IMR-90 (cell line): ENCODE results near the gene OSMR. TPM values are rescaled to one million over a fixed set of nuclear protein-coding genes. Genes with fewer than 3 reads are reported as not detected.

Experiments
- ATAC-seq: fragments of 200-7000 bp; cut with Tn5 transposase; 2 replicates; pipeline ENCODE4 v1.9.1; 2020; ENCODE audit warnings: low read depth, mild to moderate bottlenecking, moderate library complexity
- BruUV-seq: library from RNA; stranded (reverse); fragments of 400-500 nt; replicated peaks from 2 replicates; lab custom pipeline; 2021; lab: Mats Ljungman, UMichigan
- CTCF ChIA-PET: fragments of 300-600 bp; formaldehyde crosslinking; extraction: SDS; loops from one replicate; lab custom pipeline; 2021; ENCODE audit warnings: antibody characterized with exemption; lab: Yijun Ruan, JAX
- POLR2A ChIA-PET: fragments of 300-600 bp; sonication (Branson Sonifier 250); formaldehyde crosslinking; loops from one replicate; lab custom pipeline; 2022; ENCODE audit warnings: antibody characterized with exemption; ENCODE audit not compliant: unreplicated experiment; lab: Charles Lee
- DNase-seq: peaks from one replicate; pipeline ENCODE4 v3.0.0; 2013
- H2AFZ ChIP-seq: replicated peaks from 2 replicates; pipeline ENCODE3; 2013; ENCODE audit warnings: low read length, mild to moderate bottlenecking; ENCODE audit not compliant: poor library complexity
- H2AK5ac ChIP-seq: 2 replicates; pipeline ENCODE4 v1.6.1; 2013; ENCODE audit warnings: low read depth, low read length, inconsistent platforms
- H2AK9ac ChIP-seq: replicated peaks from 2 replicates; pipeline ENCODE3; 2013; ENCODE audit warnings: mild to moderate bottlenecking, low read depth, low read length, moderate library complexity; ENCODE audit not compliant: poor library complexity
- H2BK120ac ChIP-seq: 2 replicates; pipeline ENCODE4 v1.6.1; 2013; ENCODE audit warnings: low read depth, low read length, inconsistent platforms
- H2BK15ac ChIP-seq: 3 replicates; pipeline ENCODE4 v1.6.1; 2013; ENCODE audit warnings: low read depth, low read length, inconsistent platforms
- H2BK20ac ChIP-seq: 2 replicates; pipeline ENCODE4 v1.6.1; 2013; ENCODE audit warnings: low read depth, mild to moderate bottlenecking, inconsistent platforms, low read length, moderate library complexity
- H2BK5ac ChIP-seq: 2 replicates; pipeline ENCODE4 v1.6.1; 2013; ENCODE audit warnings: mild to moderate bottlenecking, low read depth, low read length, inconsistent platforms; ENCODE audit not compliant: poor library complexity, severe bottlenecking
- H3K14ac ChIP-seq: replicated peaks from 2 replicates; pipeline ENCODE4 v1.6.1; 2013; ENCODE audit warnings: low read depth, low read length, inconsistent platforms
- H3K18ac ChIP-seq: 2 replicates; pipeline ENCODE4 v1.6.1; 2013; ENCODE audit warnings: low read depth, low read length, control low read depth
- H3K23ac ChIP-seq: 2 replicates; pipeline ENCODE4 v1.6.1; 2013; ENCODE audit warnings: low read depth, low read length, inconsistent platforms
- H3K27ac ChIP-seq: 2 replicates; pipeline ENCODE4 v1.5.1; 2013; ENCODE audit warnings: mild to moderate bottlenecking, control low read depth, low read length; ENCODE audit not compliant: insufficient read depth
- H3K27me3 ChIP-seq: 2 replicates; pipeline ENCODE4 v1.6.1; 2013; ENCODE audit warnings: low read length; ENCODE audit not compliant: control insufficient read depth, insufficient read depth
- H3K36me3 ChIP-seq: 2 replicates; pipeline ENCODE4 v1.6.1; 2013; ENCODE audit warnings: low read length, mixed read lengths; ENCODE audit not compliant: control insufficient read depth, insufficient read depth
- H3K4ac ChIP-seq: 2 replicates; pipeline ENCODE4 v1.6.1; 2013; ENCODE audit warnings: low read depth, low read length, inconsistent platforms
- H3K4me1 ChIP-seq: 2 replicates; pipeline ENCODE4 v1.6.1; 2013; ENCODE audit warnings: low read length, mixed read lengths; ENCODE audit not compliant: control insufficient read depth, insufficient read depth
- H3K4me2 ChIP-seq: 2 replicates; pipeline ENCODE4 v1.6.1; 2013; ENCODE audit warnings: low read depth, mild to moderate bottlenecking, control low read depth, low read length, moderate library complexity
- H3K4me3 ChIP-seq: 2 replicates; pipeline ENCODE4 v1.5.1; 2013; ENCODE audit warnings: low read depth, mild to moderate bottlenecking, control low read depth, low read length, moderate library complexity; ENCODE audit not compliant: insufficient read depth
- H3K56ac ChIP-seq: 2 replicates; pipeline ENCODE4 v1.6.1; 2013; ENCODE audit warnings: low read length, inconsistent platforms; ENCODE audit not compliant: insufficient read depth; ENCODE audit errors: extremely low read depth
- H3K79me1 ChIP-seq, 2 experiments: 2 replicates each; pipeline ENCODE4 v1.6.1; 2013; ENCODE audit warnings: low read length in 2 of 2, inconsistent platforms in 1 of 2, low read depth in 1 of 2
- H3K9ac ChIP-seq: 2 replicates; pipeline ENCODE4 v1.6.1; 2013; ENCODE audit warnings: low read depth, low read length, control low read depth
- H3K9me1 ChIP-seq: 2 replicates; pipeline ENCODE4 v1.6.1; 2013; ENCODE audit warnings: low read length, inconsistent platforms; ENCODE audit not compliant: insufficient read depth
- H3K9me3 ChIP-seq: 2 replicates; pipeline ENCODE4 v1.6.1; 2013; ENCODE audit warnings: low read length; ENCODE audit not compliant: control insufficient read depth, insufficient read depth
- H4K20me1 ChIP-seq: 2 replicates; pipeline ENCODE4 v1.6.1; 2013; ENCODE audit warnings: low read length, inconsistent platforms; ENCODE audit not compliant: insufficient read depth
- H4K5ac ChIP-seq: 2 replicates; pipeline ENCODE4 v1.6.1; 2013; ENCODE audit warnings: mild to moderate bottlenecking, low read depth, low read length, control low read depth
- H4K8ac ChIP-seq, 2 experiments: 2 replicates each; pipeline ENCODE4 v1.6.1; 2013; ENCODE audit warnings: low read depth in 2 of 2, low read length in 2 of 2, control low read depth in 1 of 2, inconsistent platforms in 1 of 2
- H4K91ac ChIP-seq: 2 replicates; pipeline ENCODE4 v1.6.1; 2013; ENCODE audit warnings: low read depth, low read length, inconsistent platforms; ENCODE audit not compliant: insufficient read depth
- BHLHE40 ChIP-seq: fragments of 150-350 bp; IDR thresholded peaks from 2 replicates; pipeline ENCODE4 v1.6.1; 2016; ENCODE audit warnings: mild to moderate bottlenecking, low read depth, low read length
- FOS ChIP-seq: fragments of 150-350 bp; IDR thresholded peaks from 2 replicates; pipeline ENCODE4 v1.6.1; 2016; ENCODE audit warnings: low read depth, low read length
- MAFK ChIP-seq: IDR thresholded peaks from 2 replicates; pipeline ENCODE4 v1.6.1; 2012; ENCODE audit warnings: low read depth, low read length, improper control_type of control experiment
- MAZ ChIP-seq: IDR thresholded peaks from 2 replicates; pipeline ENCODE4 v1.6.1; 2012; ENCODE audit warnings: low read depth, mild to moderate bottlenecking, low read length, improper control_type of control experiment, moderate library complexity, borderline replicate concordance
- MXI1 ChIP-seq: IDR thresholded peaks from 2 replicates; pipeline ENCODE4 v1.6.1; 2012; ENCODE audit warnings: low read depth, mild to moderate bottlenecking, low read length, moderate library complexity, borderline replicate concordance
- NFE2L2 ChIP-seq: fragments of 150-350 bp; IDR thresholded peaks from 2 replicates; pipeline ENCODE4 v1.6.1; 2016; ENCODE audit warnings: low read depth, mild to moderate bottlenecking, low read length
- POLR2A ChIP-seq: IDR thresholded peaks from 2 replicates; pipeline ENCODE4 v1.6.1; 2012; ENCODE audit warnings: mild to moderate bottlenecking, low read depth, low read length
- RAD21 ChIP-seq: IDR thresholded peaks from 2 replicates; pipeline ENCODE4 v1.6.1; 2012; ENCODE audit warnings: low read length, improper control_type of control experiment
- RCOR1 ChIP-seq: IDR thresholded peaks from 2 replicates; pipeline ENCODE4 v1.6.1; 2012; ENCODE audit warnings: mild to moderate bottlenecking, low read length, improper control_type of control experiment; ENCODE audit not compliant: insufficient replicate concordance
- RFX5 ChIP-seq: IDR thresholded peaks from 2 replicates; pipeline ENCODE4 v1.8.0; 2012; ENCODE audit warnings: low read depth, mild to moderate bottlenecking, low read length, moderate library complexity
- WGBS, 2 experiments: methylation state at CpG; one replicate each; pipeline versions ENCODE4 v1.1.5 to v1.1.7; 2013; ENCODE audit warnings: missing lambda C conversion rate in 2 of 2; ENCODE audit not compliant: insufficient read length in 1 of 2; ENCODE audit errors: extremely low coverage in 2 of 2; 5-methylcytosine and 5-hydroxymethylcytosine counted together
- dilution Hi-C: fragments of 300-500 bp; cut with HindIII; formaldehyde crosslinking; loops from one replicate; pipeline ENCODE4 v1.14.3; 2018; ENCODE audit warnings: low sequenced_read_pairs; ENCODE audit not compliant: unreplicated experiment
- in situ Hi-C: fragments of 300-500 bp; cut with MboI; formaldehyde crosslinking; loops from 3 replicates; pipeline ENCODE4 v1.14.3; 2019; ENCODE audit warnings: low sequenced_read_pairs, inconsistent platforms, mixed read lengths
- intact Hi-C: fragments of 100-400 bp; cut with micrococcal nuclease; formaldehyde crosslinking; loops from 2 replicates; pipeline ENCODE4 v1.10.0; 2022
- polyA plus RNA-seq, 3 experiments: library from polyadenylated mRNA; depleted of rRNA; stranded (reverse); fragments of >200 nt; gene quantifications; 2 replicates each; pipeline ENCODE4 v1.2.3, GENCODE V29; 2012; ENCODE audit warnings: low replicate concordance in 1 of 3
- total RNA-seq: library from RNA; depleted of rRNA; stranded (reverse); fragments of >200 nt; gene quantifications from 2 replicates; pipeline ENCODE4 v1.2.3, GENCODE V29; 2012
- TF ChIP-seq, protein P1 (sequence below): fragments of 150-350 bp; IDR thresholded peaks from 2 replicates; pipeline ENCODE4 v1.6.1; 2017; ENCODE audit warnings: mild to moderate bottlenecking, antibody characterized with exemption, low read length, low read depth
- TF ChIP-seq, protein P2 (sequence below): conservative IDR thresholded peaks from 2 replicates; pipeline ENCODE4 v1.5.1; 2012; ENCODE audit warnings: mild to moderate bottlenecking, low read depth, low read length, improper control_type of control experiment
- TF ChIP-seq, protein P3 (sequence below): fragments of 150-350 bp; IDR thresholded peaks from 2 replicates; pipeline ENCODE4 v1.6.1; 2016; ENCODE audit warnings: low read depth, mild to moderate bottlenecking, low read length, moderate library complexity, borderline replicate concordance

The OSMR gene
- total and polyA plus RNA-seq, 2 of the 4 experiments (the other 2 are of a cell fraction): 41.6 to 48.7 TPM

DNA sequence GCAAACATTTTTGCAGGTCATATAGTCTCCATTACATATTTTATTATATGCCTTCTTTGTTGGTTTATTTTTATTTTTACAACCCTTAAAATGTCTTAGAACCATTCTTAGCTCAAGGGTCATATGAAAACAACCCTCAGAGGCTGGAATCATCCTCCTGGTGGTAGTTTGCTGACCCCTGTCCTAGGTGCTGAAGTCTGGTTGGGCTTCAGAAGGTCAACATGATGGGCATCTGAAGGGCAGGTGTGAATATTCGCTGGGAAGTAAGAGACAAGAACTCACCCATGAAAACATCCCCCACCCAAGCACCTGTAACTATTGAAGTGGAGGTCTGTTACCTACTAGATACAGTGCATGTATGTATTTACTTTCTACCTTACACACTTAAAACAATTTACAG is 75.4 kb downstream of the OSMR start:
- POLR2A ChIA-PET: no interaction called here
- H4K91ac ChIP-seq: no peak overlapping the region
- peaks cover 0 to 23% of the 10 kb centered on the region in 2 experiments; a peak in 2 of 4 replicates for H3K79me1 ChIP-seq
- no peak overlapping the region for H3K23ac ChIP-seq
- no peak overlapping the region for H2BK15ac ChIP-seq
- peaks cover 5% of the 10 kb centered on the region for H3K9me1 ChIP-seq
- no peak overlapping the region for H3K18ac ChIP-seq
- WGBS, 2 experiments: no CpG with 5 or more reads among the region's 1 CpG
- H2BK5ac ChIP-seq: no peak overlapping the region
- peaks cover 19% of the 10 kb centered on the region for H4K20me1 ChIP-seq
- no peak overlapping the region for H3K27ac ChIP-seq
- no peak overlapping the region for H2AFZ ChIP-seq
- no peaks in the 10 kb centered on the region for H3K27me3 ChIP-seq
- H3K9me3 ChIP-seq: no peaks in the 10 kb centered on the region
- H3K4me1 ChIP-seq: peaks cover 12% of the 10 kb centered on the region
- H3K14ac ChIP-seq: no peak overlapping the region
- TF ChIP-seq MAFK: no peak
- no peak for TF ChIP-seq MXI1
- TF ChIP-seq RFX5: no peak
- TF ChIP-seq FOS: no peak
- TF ChIP-seq NFE2L2: no peak
- TF ChIP-seq BHLHE40: no peak
- no peak for TF ChIP-seq RCOR1
- TF ChIP-seq, protein P1, sequence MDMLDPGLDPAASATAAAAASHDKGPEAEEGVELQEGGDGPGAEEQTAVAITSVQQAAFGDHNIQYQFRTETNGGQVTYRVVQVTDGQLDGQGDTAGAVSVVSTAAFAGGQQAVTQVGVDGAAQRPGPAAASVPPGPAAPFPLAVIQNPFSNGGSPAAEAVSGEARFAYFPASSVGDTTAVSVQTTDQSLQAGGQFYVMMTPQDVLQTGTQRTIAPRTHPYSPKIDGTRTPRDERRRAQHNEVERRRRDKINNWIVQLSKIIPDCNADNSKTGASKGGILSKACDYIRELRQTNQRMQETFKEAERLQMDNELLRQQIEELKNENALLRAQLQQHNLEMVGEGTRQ: no peak
- TF ChIP-seq POLR2A: no peak
- TF ChIP-seq, protein P2, sequence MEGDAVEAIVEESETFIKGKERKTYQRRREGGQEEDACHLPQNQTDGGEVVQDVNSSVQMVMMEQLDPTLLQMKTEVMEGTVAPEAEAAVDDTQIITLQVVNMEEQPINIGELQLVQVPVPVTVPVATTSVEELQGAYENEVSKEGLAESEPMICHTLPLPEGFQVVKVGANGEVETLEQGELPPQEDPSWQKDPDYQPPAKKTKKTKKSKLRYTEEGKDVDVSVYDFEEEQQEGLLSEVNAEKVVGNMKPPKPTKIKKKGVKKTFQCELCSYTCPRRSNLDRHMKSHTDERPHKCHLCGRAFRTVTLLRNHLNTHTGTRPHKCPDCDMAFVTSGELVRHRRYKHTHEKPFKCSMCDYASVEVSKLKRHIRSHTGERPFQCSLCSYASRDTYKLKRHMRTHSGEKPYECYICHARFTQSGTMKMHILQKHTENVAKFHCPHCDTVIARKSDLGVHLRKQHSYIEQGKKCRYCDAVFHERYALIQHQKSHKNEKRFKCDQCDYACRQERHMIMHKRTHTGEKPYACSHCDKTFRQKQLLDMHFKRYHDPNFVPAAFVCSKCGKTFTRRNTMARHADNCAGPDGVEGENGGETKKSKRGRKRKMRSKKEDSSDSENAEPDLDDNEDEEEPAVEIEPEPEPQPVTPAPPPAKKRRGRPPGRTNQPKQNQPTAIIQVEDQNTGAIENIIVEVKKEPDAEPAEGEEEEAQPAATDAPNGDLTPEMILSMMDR: no peak
- no peak for TF ChIP-seq MAZ
- TF ChIP-seq, protein P3, sequence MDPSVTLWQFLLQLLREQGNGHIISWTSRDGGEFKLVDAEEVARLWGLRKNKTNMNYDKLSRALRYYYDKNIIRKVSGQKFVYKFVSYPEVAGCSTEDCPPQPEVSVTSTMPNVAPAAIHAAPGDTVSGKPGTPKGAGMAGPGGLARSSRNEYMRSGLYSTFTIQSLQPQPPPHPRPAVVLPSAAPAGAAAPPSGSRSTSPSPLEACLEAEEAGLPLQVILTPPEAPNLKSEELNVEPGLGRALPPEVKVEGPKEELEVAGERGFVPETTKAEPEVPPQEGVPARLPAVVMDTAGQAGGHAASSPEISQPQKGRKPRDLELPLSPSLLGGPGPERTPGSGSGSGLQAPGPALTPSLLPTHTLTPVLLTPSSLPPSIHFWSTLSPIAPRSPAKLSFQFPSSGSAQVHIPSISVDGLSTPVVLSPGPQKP: no peak
- TF ChIP-seq RAD21: no peak
- no peak overlapping the region for H2BK20ac ChIP-seq
- H4K8ac ChIP-seq: no peak overlapping the region
- H2AK5ac ChIP-seq: no peak overlapping the region
- H4K5ac ChIP-seq: no peak overlapping the region
- intact Hi-C loops: loop anchor here (5.0 to 10.0 kb wide), 3 partner anchors 84 to 479 kb away; partner anchors contain the start of gene LIFR
- H3K4me3 ChIP-seq: no peak overlapping the region
- no peak overlapping the region for H2BK120ac ChIP-seq
- in situ Hi-C loops: no loop called here
- H2AK9ac ChIP-seq: no peak overlapping the region
- H3K56ac ChIP-seq: no peak overlapping the region
- ATAC-seq (no peak), DNase-seq (peak; percentile 9)
- no peak overlapping the region for H3K9ac ChIP-seq
- dilution Hi-C loops: no loop called here
- CTCF ChIA-PET: interaction anchor here (0.9 kb wide), 1 partner anchor 500 kb away, joined by 3 read pairs; no protein-coding TSS in a partner anchor
- H3K4me2 ChIP-seq: no peak overlapping the region
- H3K4ac ChIP-seq: no peak overlapping the region
- peaks cover 54% of the 10 kb centered on the region for H3K36me3 ChIP-seq
- no TSS peak for BruUV-seq
